ENCODE measurements around the gene AZU1.

Gene AZU1

DNA sequence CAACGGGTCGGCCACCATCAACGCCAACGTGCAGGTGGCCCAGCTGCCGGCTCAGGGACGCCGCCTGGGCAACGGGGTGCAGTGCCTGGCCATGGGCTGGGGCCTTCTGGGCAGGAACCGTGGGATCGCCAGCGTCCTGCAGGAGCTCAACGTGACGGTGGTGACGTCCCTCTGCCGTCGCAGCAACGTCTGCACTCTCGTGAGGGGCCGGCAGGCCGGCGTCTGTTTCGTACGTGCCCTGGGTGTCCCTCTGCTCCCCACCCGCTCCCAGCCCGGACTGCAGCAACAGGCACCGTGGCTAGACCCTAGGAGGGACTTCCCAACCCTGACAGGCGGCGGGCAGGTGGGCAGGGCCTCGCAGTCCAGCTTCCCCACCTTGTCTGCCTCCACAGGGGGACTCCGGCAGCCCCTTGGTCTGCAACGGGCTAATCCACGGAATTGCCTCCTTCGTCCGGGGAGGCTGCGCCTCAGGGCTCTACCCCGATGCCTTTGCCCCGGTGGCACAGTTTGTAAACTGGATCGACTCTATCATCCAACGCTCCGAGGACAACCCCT is 28.0 kb downstream of the AZU1 start:
- H3K36me3 ChIP-seq (ENCODE audit: control insufficient read depth, low read length), result no peaks in the 10 kb centered on the region
- H3K4me2 ChIP-seq (ENCODE audit: low read length), result no peak overlapping the region
- H4K20me1 ChIP-seq (ENCODE audit: control insufficient read depth, insufficient read depth, low read depth, low read length), result no peaks in the 10 kb centered on the region
- H3F3A ChIP-seq (ENCODE audit: control insufficient read depth, insufficient read depth), result 0 out of 2 replicates have a peak, but pooled peaks cover 2% of the 10 kb centered on the region
- peaks cover 11% of the 10 kb centered on the region for H3K27me3 ChIP-seq (ENCODE audit: control insufficient read depth, low read length)
- no peak overlapping the region for H3K4me3 ChIP-seq (ENCODE audit: low read length)
- no peaks in the 10 kb centered on the region for H3K9me2 ChIP-seq (replicated peaks; ENCODE audit: control insufficient read depth, low read length)
- H3K79me2 ChIP-seq (ENCODE audit: control insufficient read depth, low read length), result no peaks in the 10 kb centered on the region
- H3K4me1 ChIP-seq (ENCODE audit: control insufficient read depth, low read length), result peaks cover 2% of the 10 kb centered on the region
- TF ChIP-seq, protein P1, sequence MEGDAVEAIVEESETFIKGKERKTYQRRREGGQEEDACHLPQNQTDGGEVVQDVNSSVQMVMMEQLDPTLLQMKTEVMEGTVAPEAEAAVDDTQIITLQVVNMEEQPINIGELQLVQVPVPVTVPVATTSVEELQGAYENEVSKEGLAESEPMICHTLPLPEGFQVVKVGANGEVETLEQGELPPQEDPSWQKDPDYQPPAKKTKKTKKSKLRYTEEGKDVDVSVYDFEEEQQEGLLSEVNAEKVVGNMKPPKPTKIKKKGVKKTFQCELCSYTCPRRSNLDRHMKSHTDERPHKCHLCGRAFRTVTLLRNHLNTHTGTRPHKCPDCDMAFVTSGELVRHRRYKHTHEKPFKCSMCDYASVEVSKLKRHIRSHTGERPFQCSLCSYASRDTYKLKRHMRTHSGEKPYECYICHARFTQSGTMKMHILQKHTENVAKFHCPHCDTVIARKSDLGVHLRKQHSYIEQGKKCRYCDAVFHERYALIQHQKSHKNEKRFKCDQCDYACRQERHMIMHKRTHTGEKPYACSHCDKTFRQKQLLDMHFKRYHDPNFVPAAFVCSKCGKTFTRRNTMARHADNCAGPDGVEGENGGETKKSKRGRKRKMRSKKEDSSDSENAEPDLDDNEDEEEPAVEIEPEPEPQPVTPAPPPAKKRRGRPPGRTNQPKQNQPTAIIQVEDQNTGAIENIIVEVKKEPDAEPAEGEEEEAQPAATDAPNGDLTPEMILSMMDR (IDR thresholded peaks at IDR 0.05; ENCODE audit: low read depth, low read length, poor library complexity, severe bottlenecking), result no peak
- TF ChIP-seq EZH2phosphoT487 (IDR thresholded peaks at IDR 0.05; ENCODE audit: borderline replicate concordance, low read length), result no peak
- H3K9me3 ChIP-seq (ENCODE audit: control insufficient read depth, insufficient read depth, low read length), result no peaks in the 10 kb centered on the region
- H3K27ac ChIP-seq (ENCODE audit: low read depth, low read length), result no peak overlapping the region

DNA sequence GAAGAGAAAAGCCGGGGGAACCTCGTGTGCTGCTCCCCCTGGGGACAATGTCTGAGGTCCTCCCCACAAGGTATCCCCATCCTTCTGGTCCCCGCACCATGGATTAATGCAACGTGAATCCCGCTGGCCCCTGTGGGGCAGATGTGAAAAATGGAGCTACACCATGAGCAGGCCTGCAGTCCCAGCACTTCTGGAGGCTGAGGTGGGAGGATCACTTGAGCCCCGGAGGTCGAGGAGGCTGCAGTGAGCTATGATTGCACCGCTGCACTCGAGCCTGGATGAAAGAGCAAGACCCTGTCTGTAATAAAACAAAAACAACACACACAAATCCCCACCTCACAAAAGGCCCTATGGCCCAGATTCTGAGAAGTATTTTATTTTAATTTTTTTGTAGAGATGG is 30.6 kb downstream of the AZU1 start:
- peaks cover 4% of the 10 kb centered on the region; the same call in 1 of the 2 replicates for H3F3A ChIP-seq (ENCODE audit: control insufficient read depth, insufficient read depth)
- no peaks in the 10 kb centered on the region for H3K9me2 ChIP-seq (replicated peaks; ENCODE audit: control insufficient read depth, low read length)
- peaks cover 23% of the 10 kb centered on the region for H3K4me1 ChIP-seq (ENCODE audit: control insufficient read depth, low read length)
- H3K27me3 ChIP-seq (ENCODE audit: control insufficient read depth, low read length), result peaks cover 13% of the 10 kb centered on the region
- no peak for TF ChIP-seq EZH2phosphoT487 (IDR thresholded peaks at IDR 0.05; ENCODE audit: borderline replicate concordance, low read length)
- TF ChIP-seq, protein P1 (IDR thresholded peaks at IDR 0.05; ENCODE audit: low read depth, low read length, poor library complexity, severe bottlenecking), result no peak
- no peak overlapping the region for H3K27ac ChIP-seq (ENCODE audit: low read depth, low read length)
- H3K9me3 ChIP-seq (ENCODE audit: control insufficient read depth, insufficient read depth, low read length), result no peaks in the 10 kb centered on the region
- no peaks in the 10 kb centered on the region for H4K20me1 ChIP-seq (ENCODE audit: control insufficient read depth, insufficient read depth, low read depth, low read length)
- H3K79me2 ChIP-seq (ENCODE audit: control insufficient read depth, low read length), result no peaks in the 10 kb centered on the region
- no peak overlapping the region for H3K4me3 ChIP-seq (ENCODE audit: low read length)
- no peaks in the 10 kb centered on the region for H3K36me3 ChIP-seq (ENCODE audit: control insufficient read depth, low read length)
- H3K4me2 ChIP-seq (ENCODE audit: low read length), result no peak overlapping the region

- Histone ChIP-seq H3K27ac (ENCODE audit: low read depth, low read length) (no peak within 1 kb of the TSS), H3K9me3 (ENCODE audit: control insufficient read depth, insufficient read depth, low read length) (no peaks in the 10 kb centered on the region), H3K36me3 (ENCODE audit: control insufficient read depth, low read length) (no peaks in the 10 kb centered on the region), H3K4me2 (ENCODE audit: low read length) (peak within 1 kb of the TSS; percentile 64), H4K20me1 (ENCODE audit: control insufficient read depth, insufficient read depth, low read depth, low read length) (no peaks in the 10 kb centered on the region), H3F3A (ENCODE audit: control insufficient read depth, insufficient read depth) (peaks cover 5% of the 10 kb centered on the region; the same call in 1 of the 2 replicates), H3K9me2 (replicated peaks; ENCODE audit: control insufficient read depth, low read length) (no peaks in the 10 kb centered on the region), H3K27me3 (ENCODE audit: control insufficient read depth, low read length) (peaks cover 13% of the 10 kb centered on the region), H3K4me3 (ENCODE audit: low read length) (peak within 1 kb of the TSS; percentile 45), H3K79me2 (ENCODE audit: control insufficient read depth, low read length) (no peaks in the 10 kb centered on the region), H3K4me1 (ENCODE audit: control insufficient read depth, low read length) (peaks cover 31% of the 10 kb centered on the region)
- TF ChIP-seq EZH2phosphoT487 (IDR thresholded peaks at IDR 0.05; ENCODE audit: borderline replicate concordance, low read length), result no peak
- TF ChIP-seq, protein P1 (IDR thresholded peaks at IDR 0.05; ENCODE audit: low read depth, low read length, poor library complexity, severe bottlenecking), result no peak
Measured at GRCh38 chr19:858868-859843, 31.5 kb downstream of the AZU1 start, which contains the start of gene CFD. CFD (plus strand) TSS chr19:859664; CDS start chr19:859690, 26 bp downstream.
